SK-N-SH (cell line): Measurements from ENCODE around the gene OR8B12. TPM values are rescaled to one million over a fixed set of nuclear protein-coding genes. Genes with fewer than 3 reads are reported as not detected.

ENCODE experiments used
- CTCF ChIA-PET: fragments of 300-600, 350-600 bp; formaldehyde crosslinking; extraction: SDS; loops from one replicate; lab custom pipeline; 2021; lab: Yijun Ruan, JAX
- POLR2A ChIA-PET: fragments of 350-600 bp; sonication (Branson Sonifier 250); formaldehyde crosslinking; extraction: SDS; loops from one replicate; lab custom pipeline; 2020; ENCODE audit warnings: antibody characterized with exemption, inconsistent platforms; lab: Yijun Ruan, JAX
- DNase-seq: peaks from one replicate; pipeline ENCODE4 v3.0.0; 2012
- H2AFZ ChIP-seq: fragments of 200-600 bp; sonication (generic); 2 replicates; pipeline ENCODE4 v1.8.1; 2016; ENCODE audit warnings: antibody characterized with exemption, mild to moderate bottlenecking, low read depth
- H3F3A ChIP-seq: fragments of 200-600 bp; sonication (generic); replicated peaks from 2 replicates; pipeline ENCODE3; 2016; ENCODE audit warnings: antibody characterized with exemption, mild to moderate bottlenecking; ENCODE audit not compliant: insufficient read depth
- H3K27ac ChIP-seq, 2 experiments: fragments of 200-500 bp in 1 of 2; fragments of 200-600 bp in 1 of 2; sonication (Bioruptor generic) in 1 of 2; sonication (generic), shearing (Covaris generic) in 1 of 2; 2 replicates each; pipeline versions ENCODE4 v1.5.1 to v1.6.1; 2014 to 2016; ENCODE audit warnings: low read depth in 2 of 2, inconsistent platforms in 1 of 2, low read length in 1 of 2, mild to moderate bottlenecking in 1 of 2, mixed read lengths in 1 of 2
- H3K27me3 ChIP-seq: fragments of 200-600 bp; sonication (generic), shearing (Covaris generic); 2 replicates; pipeline ENCODE4 v1.6.1; 2016; ENCODE audit warnings: mixed run types; ENCODE audit not compliant: insufficient read depth
- H3K36me3 ChIP-seq, 2 experiments: fragments of 200-500 bp in 1 of 2; fragments of 200-600 bp in 1 of 2; sonication (Bioruptor generic) in 1 of 2; sonication (generic) in 1 of 2; replicated peaks in 1 of 2; 2 replicates each; pipeline versions ENCODE3 to v1.5.1; 2014 to 2016; ENCODE audit warnings: low read length in 1 of 2, mild to moderate bottlenecking in 1 of 2; ENCODE audit not compliant: insufficient read depth in 2 of 2, control insufficient read depth in 1 of 2
- H3K4me1 ChIP-seq, 2 experiments: fragments of 200-500 bp in 1 of 2; fragments of 200-600 bp in 1 of 2; sonication (Bioruptor generic) in 1 of 2; sonication (generic), shearing (Covaris generic) in 1 of 2; 2 replicates each; pipeline versions ENCODE4 v1.5.1 to v1.6.1; 2014 to 2016; ENCODE audit warnings: low read depth in 1 of 2, low read length in 1 of 2, mixed run types in 1 of 2; ENCODE audit not compliant: insufficient read depth in 2 of 2, control insufficient read depth in 1 of 2
- H3K4me2 ChIP-seq: fragments of 200-600 bp; sonication (generic), shearing (Covaris generic); 2 replicates; pipeline ENCODE4 v1.6.1; 2017; ENCODE audit warnings: mixed run types
- H3K4me3 ChIP-seq, 2 experiments: fragments of 200-500 bp in 1 of 2; fragments of 200-600 bp in 1 of 2; sonication (Bioruptor generic) in 1 of 2; sonication (generic), shearing (Covaris generic) in 1 of 2; 2 replicates each; pipeline versions ENCODE4 v1.5.1 to v1.8.1; 2014 to 2016; ENCODE audit warnings: low read depth in 2 of 2, inconsistent platforms in 1 of 2, low read length in 1 of 2, mild to moderate bottlenecking in 1 of 2, mixed read lengths in 1 of 2, moderate library complexity in 1 of 2
- H3K79me2 ChIP-seq: fragments of 200-600 bp; sonication (generic); 2 replicates; pipeline ENCODE4 v1.8.1; 2017; ENCODE audit warnings: mild to moderate bottlenecking; ENCODE audit not compliant: insufficient read depth
- H3K9ac ChIP-seq: fragments of 200-600 bp; sonication (generic); 2 replicates; pipeline ENCODE4 v1.6.1; 2017; ENCODE audit warnings: mixed run types
- H3K9me2 ChIP-seq: fragments of 200-600 bp; sonication (generic); 2 replicates; pipeline ENCODE4 v1.6.1; 2017; ENCODE audit warnings: mixed run types
- H3K9me3 ChIP-seq: fragments of 200-600 bp; sonication (generic); 2 replicates; pipeline ENCODE4 v1.6.1; 2017; ENCODE audit warnings: mixed run types, mild to moderate bottlenecking, moderate library complexity
- H4K20me1 ChIP-seq: fragments of 200-600 bp; sonication (generic); 2 replicates; pipeline ENCODE4 v1.6.1; 2017; ENCODE audit warnings: mild to moderate bottlenecking, mixed run types; ENCODE audit not compliant: insufficient read depth
- CTCF ChIP-seq: fragments of 200-600 bp; sonication (generic); IDR thresholded peaks from 2 replicates; pipeline ENCODE4 v1.6.1; 2017; ENCODE audit warnings: antibody characterized with exemption, mild to moderate bottlenecking, moderate library complexity
- EP300 ChIP-seq, 2 experiments: IDR thresholded peaks; 2 replicates each; pipeline versions ENCODE4 v1.4.0 to v1.6.1; 2012; ENCODE audit warnings: borderline replicate concordance in 1 of 2, low read depth in 1 of 2, low read length in 1 of 2
- EZH2phosphoT487 ChIP-seq: fragments of 200-600 bp; sonication (generic); IDR thresholded peaks from 2 replicates; pipeline ENCODE4 v1.6.1; 2017; ENCODE audit warnings: low read depth, mixed run types, mild to moderate bottlenecking, antibody characterized with exemption, moderate library complexity, borderline replicate concordance
- FOXJ3 ChIP-seq: sonication (generic); formaldehyde crosslinking; IDR thresholded peaks from 2 replicates; pipeline ENCODE4 v1.5.1; 2020; ENCODE audit warnings: mild to moderate bottlenecking, missing genetic modification reagents
- IRF3 ChIP-seq: fragments of 150-350 bp; IDR thresholded peaks from 2 replicates; pipeline ENCODE4 v1.6.1; 2016; ENCODE audit warnings: mild to moderate bottlenecking, low read depth, low read length
- JUND ChIP-seq: IDR thresholded peaks from 2 replicates; pipeline ENCODE4 v1.4.0; 2012
- MEF2A ChIP-seq: IDR thresholded peaks from 2 replicates; pipeline ENCODE4 v1.4.0; 2012; ENCODE audit warnings: low read depth, borderline replicate concordance
- MXI1 ChIP-seq: IDR thresholded peaks from 2 replicates; pipeline ENCODE4 v1.6.1; 2012; ENCODE audit warnings: mild to moderate bottlenecking, low read depth, low read length, improper control_type of control experiment
- NFIC ChIP-seq: IDR thresholded peaks from 2 replicates; pipeline ENCODE4 v1.4.0; 2012; ENCODE audit warnings: borderline replicate concordance
- NRF1 ChIP-seq: IDR thresholded peaks from 2 replicates; pipeline ENCODE4 v1.6.1; 2012; ENCODE audit warnings: low read depth, mild to moderate bottlenecking, low read length
- REST ChIP-seq: IDR thresholded peaks from 2 replicates; pipeline ENCODE4 v1.6.1; 2012; ENCODE audit warnings: mild to moderate bottlenecking, low read depth, low read length, moderate library complexity
- SIN3A ChIP-seq: IDR thresholded peaks from 2 replicates; pipeline ENCODE4 v1.6.1; 2012; ENCODE audit warnings: low read depth, mild to moderate bottlenecking, low read length, moderate library complexity, borderline replicate concordance
- TEAD4 ChIP-seq: IDR thresholded peaks from 2 replicates; pipeline ENCODE4 v1.4.0; 2012; ENCODE audit warnings: mild to moderate bottlenecking, borderline replicate concordance; ENCODE audit not compliant: insufficient read depth
- USF2 ChIP-seq: fragments of 150-350 bp; IDR thresholded peaks from 2 replicates; pipeline ENCODE4 v1.6.1; 2017; ENCODE audit warnings: antibody characterized with exemption, low read length, low read depth, borderline replicate concordance
- ZBTB33 ChIP-seq: IDR thresholded peaks from 2 replicates; pipeline ENCODE4 v1.4.0; 2012; ENCODE audit warnings: low read depth, borderline replicate concordance
- WGBS: methylation state at CpG from one replicate; pipeline ENCODE4 v1.1.6; 2017; ENCODE audit warnings: low lambda C conversion rate; 5-methylcytosine and 5-hydroxymethylcytosine counted together
- polyA plus RNA-seq, 3 experiments: library from polyadenylated mRNA; depleted of rRNA; stranded (reverse); fragments of >200 nt; gene quantifications; 2 replicates each; pipeline ENCODE4 v1.2.3, GENCODE V29; 2012

Gene OR8B12
- polyA plus RNA-seq, 1 of the 3 experiments (the other 2 are of a cell fraction): not detected

- TF ChIP-seq IRF3: no peak
- TF ChIP-seq NFIC: no peak
- no peak for TF ChIP-seq TEAD4
- no peak for TF ChIP-seq EP300 (IDR thresholded peaks at IDR 0.05; ENCODE audit: borderline replicate concordance in 1 of 2, low read depth in 1 of 2, low read length in 1 of 2)
Measured at GRCh38 chr11:124582565-124582964, 39.1 kb upstream of the OR8B12 start (continued).

- no peaks in the 10 kb centered on the region for H4K20me1 ChIP-seq
- 10% methylated on average over 6 of the region's 6 CpGs for WGBS
- H3K27me3 ChIP-seq: peaks cover 41% of the 10 kb centered on the region; the same call in 1 of the 2 replicates
- no peak overlapping the region for H3K4me3 ChIP-seq
- ChIA-PET POLR2A (no interaction called here), CTCF (interaction anchor here (2.6 kb wide), 1 partner anchor 180 kb away, joined by 19 read pairs; no protein-coding TSS in a partner anchor)
- no peaks in the 10 kb centered on the region for H3K36me3 ChIP-seq
- H3K9ac ChIP-seq: no peak overlapping the region
- H3K27ac ChIP-seq: no peak overlapping the region
- no peaks in the 10 kb centered on the region for H3K4me1 ChIP-seq
- no peak for TF ChIP-seq CTCF
- TF ChIP-seq MEF2A: no peak
- TF ChIP-seq REST: no peak
- no peak for TF ChIP-seq FOXJ3
- TF ChIP-seq MXI1: no peak
- no peak for TF ChIP-seq ZBTB33
- no peak for TF ChIP-seq EZH2phosphoT487
- no peak for TF ChIP-seq JUND
- no peak for TF ChIP-seq IRF3
- no peak for TF ChIP-seq SIN3A
- TF ChIP-seq NFIC: no peak
- no peak for TF ChIP-seq EP300 (IDR thresholded peaks at IDR 0.05; ENCODE audit: borderline replicate concordance in 1 of 2, low read depth in 1 of 2, low read length in 1 of 2)
- TF ChIP-seq USF2: no peak
- no peak for TF ChIP-seq NRF1
- TF ChIP-seq, all 33 proteins: peak for 0
- no peaks in the 10 kb centered on the region for H3F3A ChIP-seq
- H3K79me2 ChIP-seq: no peaks in the 10 kb centered on the region
- DNase-seq: no peak
- no peak overlapping the region for H3K4me2 ChIP-seq
- H3K9me3 ChIP-seq: no peaks in the 10 kb centered on the region
- H3K9me2 ChIP-seq: no peaks in the 10 kb centered on the region
- no peak overlapping the region for H2AFZ ChIP-seq
Measured at GRCh38 chr11:124581817-124582216, 38.4 kb upstream of the OR8B12 start.
